ENCODE measurements around the gene WDR48.

Gene WDR48

GRCh38 chr3:39024497-39024896 is 27.3 kb upstream of the WDR48 start:
- TF ChIP-seq CTCF (IDR thresholded peaks at IDR 0.05; ENCODE audit: insufficient read depth, low read length, poor library complexity, severe bottlenecking), result no peak
- no peaks in the 10 kb centered on the region for H3K27me3 ChIP-seq (replicated peaks; ENCODE audit: control insufficient read depth, insufficient read depth, low read length)
- no peak for DNase-seq (ENCODE audit: extremely low read depth, insufficient read length)
- H3K36me3 ChIP-seq (ENCODE audit: control insufficient read depth, insufficient read depth, low read length), result no peaks in the 10 kb centered on the region
- no peak overlapping the region for H3K4me3 ChIP-seq (replicated peaks; ENCODE audit: low read depth, low read length)

- no peak for DNase-seq (ENCODE audit: extremely low read depth, insufficient read length)
- no peak for TF ChIP-seq CTCF (IDR thresholded peaks at IDR 0.05; ENCODE audit: insufficient read depth, low read length, poor library complexity, severe bottlenecking)
- Histone ChIP-seq H3K27me3 (replicated peaks; ENCODE audit: control insufficient read depth, insufficient read depth, low read length) (no peaks in the 10 kb centered on the region), H3K4me3 (replicated peaks; ENCODE audit: low read depth, low read length) (no peak overlapping the region), H3K36me3 (ENCODE audit: control insufficient read depth, insufficient read depth, low read length) (no peaks in the 10 kb centered on the region)
Observed at GRCh38 chr3:39025222-39025970, 26.4 kb upstream of the WDR48 start.

- Histone ChIP-seq H3K27me3 (replicated peaks; ENCODE audit: control insufficient read depth, insufficient read depth, low read length) (no peaks in the 10 kb centered on the region), H3K4me3 (replicated peaks; ENCODE audit: low read depth, low read length) (no peak overlapping the region), H3K36me3 (ENCODE audit: control insufficient read depth, insufficient read depth, low read length) (no peaks in the 10 kb centered on the region)
- DNase-seq (ENCODE audit: extremely low read depth, insufficient read length), result no peak
- TF ChIP-seq CTCF (IDR thresholded peaks at IDR 0.05; ENCODE audit: insufficient read depth, low read length, poor library complexity, severe bottlenecking), result no peak
Observed at GRCh38 chr3:39028546-39028945, 23.3 kb upstream of the WDR48 start.

GRCh38 chr3:39029556-39029955 is 22.3 kb upstream of the WDR48 start:
- Histone ChIP-seq H3K36me3 (ENCODE audit: control insufficient read depth, insufficient read depth, low read length) (no peaks in the 10 kb centered on the region), H3K4me3 (replicated peaks; ENCODE audit: low read depth, low read length) (no peak overlapping the region), H3K27me3 (replicated peaks; ENCODE audit: control insufficient read depth, insufficient read depth, low read length) (no peaks in the 10 kb centered on the region)
- TF ChIP-seq CTCF (IDR thresholded peaks at IDR 0.05; ENCODE audit: insufficient read depth, low read length, poor library complexity, severe bottlenecking), result no peak
- no peak for DNase-seq (ENCODE audit: extremely low read depth, insufficient read length)

- TF ChIP-seq CTCF (IDR thresholded peaks at IDR 0.05; ENCODE audit: insufficient read depth, low read length, poor library complexity, severe bottlenecking), result no peak
- no peak for DNase-seq (ENCODE audit: extremely low read depth, insufficient read length)
Observed at GRCh38 chr3:39038165-39038564, 13.7 kb upstream of the WDR48 start.

GRCh38 chr3:39050029-39050428 is 1.8 kb upstream of the WDR48 start:
- DNase-seq (ENCODE audit: extremely low read depth, insufficient read length), result no peak
- Histone ChIP-seq H3K36me3 (ENCODE audit: control insufficient read depth, insufficient read depth, low read length) (no peaks in the 10 kb centered on the region), H3K4me3 (replicated peaks; ENCODE audit: low read depth, low read length) (no peak overlapping the region), H3K27me3 (replicated peaks; ENCODE audit: control insufficient read depth, insufficient read depth, low read length) (no peaks in the 10 kb centered on the region)
- no peak for TF ChIP-seq CTCF (IDR thresholded peaks at IDR 0.05; ENCODE audit: insufficient read depth, low read length, poor library complexity, severe bottlenecking)

More at GRCh38 chr3:39038165-39038564, 13.7 kb upstream of the WDR48 start:
- Histone ChIP-seq H3K27me3 (replicated peaks; ENCODE audit: control insufficient read depth, insufficient read depth, low read length) (no peaks in the 10 kb centered on the region), H3K4me3 (replicated peaks; ENCODE audit: low read depth, low read length) (no peak overlapping the region), H3K36me3 (ENCODE audit: control insufficient read depth, insufficient read depth, low read length) (no peaks in the 10 kb centered on the region)
